Activated naive CD8-positive, alpha-beta T cell treated with anti-CD3 and anti-CD28 coated beads, Interleukin-2, amount 50 U/mL, for 24 hours (primary cell): Measurements from ENCODE around the gene POLRMT.
"Not testable (repeated sequence)": the region's sequence is repeated elsewhere in the genome, so short reads cannot be mapped to it uniquely, and the experiment has no call there.

Experiments used
- ATAC-seq: fragments of 150-1000 bp; cut with Tn5 transposase; one replicate; pipeline ENCODE4 v1.10.0; 2021
- DNase-seq: peaks from one replicate; pipeline ENCODE4 v3.0.0; 2021
- H3K27ac Mint-ChIP-seq: one replicate; pipeline ENCODE4 v1.8.0; 2021; ENCODE audit warnings: mild to moderate bottlenecking, mixed read lengths
- H3K27me3 Mint-ChIP-seq: one replicate; pipeline ENCODE4 v1.8.0; 2021; ENCODE audit warnings: mixed read lengths
- H3K36me3 Mint-ChIP-seq: one replicate; pipeline ENCODE4 v1.8.0; 2021; ENCODE audit warnings: low read depth, mixed read lengths
- H3K4me1 Mint-ChIP-seq: one replicate; pipeline ENCODE4 v1.8.0; 2021; ENCODE audit warnings: mixed read lengths
- H3K4me3 Mint-ChIP-seq: one replicate; pipeline ENCODE4 v1.8.0; 2021; ENCODE audit warnings: mild to moderate bottlenecking, moderate library complexity, mixed read lengths
- H3K9me3 Mint-ChIP-seq: one replicate; pipeline ENCODE4 v1.8.0; 2021; ENCODE audit warnings: mixed read lengths

The POLRMT gene

GRCh38 chr19:593055-593454 is 40.3 kb downstream of the POLRMT start:
- Mint-ChIP-seq H3K4me1 (peaks cover 2% of the 10 kb centered on the region), H3K9me3 (no peaks in the 10 kb centered on the region), H3K27ac (no peak overlapping the region), H3K36me3 (no peaks in the 10 kb centered on the region), H3K4me3 (no peak overlapping the region), H3K27me3 (peaks cover 25% of the 10 kb centered on the region)
- DNase-seq (no peak), ATAC-seq (no peak)

GRCh38 chr19:592101-592500 is 41.2 kb downstream of the POLRMT start:
- H3K4me3 Mint-ChIP-seq: no peak overlapping the region
- DNase-seq (no peak), ATAC-seq (no peak)
- peaks cover 26% of the 10 kb centered on the region for H3K27me3 Mint-ChIP-seq
- no peaks in the 10 kb centered on the region for H3K9me3 Mint-ChIP-seq
- H3K36me3 Mint-ChIP-seq: no peaks in the 10 kb centered on the region
- peaks cover 3% of the 10 kb centered on the region for H3K4me1 Mint-ChIP-seq
- H3K27ac Mint-ChIP-seq: no peak overlapping the region

GRCh38 chr19:591099-591958 is 42.0 kb downstream of the POLRMT start:
- no peak overlapping the region for H3K4me3 Mint-ChIP-seq
- no peaks in the 10 kb centered on the region for H3K9me3 Mint-ChIP-seq
- H3K27ac Mint-ChIP-seq: no peak overlapping the region
- ATAC-seq: no peak
- no peak for DNase-seq
- H3K4me1 Mint-ChIP-seq: peaks cover 3% of the 10 kb centered on the region
- H3K36me3 Mint-ChIP-seq: no peaks in the 10 kb centered on the region
- H3K27me3 Mint-ChIP-seq: peaks cover 29% of the 10 kb centered on the region

- H3K4me1 Mint-ChIP-seq: peaks cover 3% of the 10 kb centered on the region
- DNase-seq (no peak), ATAC-seq (no peak)
- H3K4me3 Mint-ChIP-seq: no peak overlapping the region
- no peaks in the 10 kb centered on the region for H3K36me3 Mint-ChIP-seq
- H3K27ac Mint-ChIP-seq: no peak overlapping the region
- no peaks in the 10 kb centered on the region for H3K9me3 Mint-ChIP-seq
- peaks cover 34% of the 10 kb centered on the region for H3K27me3 Mint-ChIP-seq
These were observed 42.6 kb downstream of the POLRMT start for GRCh38 chr19:590750-591098.

- no peaks in the 10 kb centered on the region for H3K9me3 Mint-ChIP-seq
- no peak overlapping the region for H3K27ac Mint-ChIP-seq
- DNase-seq (no peak), ATAC-seq (peak; percentile 30)
- H3K36me3 Mint-ChIP-seq: no peaks in the 10 kb centered on the region
- H3K4me3 Mint-ChIP-seq: no peak overlapping the region
- H3K4me1 Mint-ChIP-seq: peaks cover 3% of the 10 kb centered on the region
- H3K27me3 Mint-ChIP-seq: peaks cover 34% of the 10 kb centered on the region
These were observed 43.0 kb downstream of the POLRMT start for GRCh38 chr19:590396-590745.

- Mint-ChIP-seq H3K27ac (no peak within 1 kb of the TSS), H3K4me3 (no peak within 1 kb of the TSS), H3K9me3 (no peaks in the 10 kb centered on the region), H3K36me3 (no peaks in the 10 kb centered on the region), H3K27me3 (peaks cover 33% of the 10 kb centered on the region), H3K4me1 (peaks cover 3% of the 10 kb centered on the region)
- DNase-seq: no peak
- no peak for ATAC-seq
These were observed 43.5 kb downstream of the POLRMT start, which contains the start of gene HCN2 for GRCh38 chr19:589693-590395. Gene HCN2, plus strand, starts transcription at chr19:589881. Its CDS starts 65 bp downstream, at chr19:589946.

GRCh38 chr19:588741-589692 is 44.3 kb downstream of the POLRMT start:
- no peak for ATAC-seq

GRCh38 chr19:588093-588740 is 45.1 kb downstream of the POLRMT start:
- ATAC-seq (peak; percentile 58), DNase-seq (peak; percentile 76)
- no peak overlapping the region for H3K27ac Mint-ChIP-seq
- H3K9me3 Mint-ChIP-seq: no peaks in the 10 kb centered on the region
- peaks cover 9% of the 10 kb centered on the region for H3K4me1 Mint-ChIP-seq
- H3K27me3 Mint-ChIP-seq: peaks cover 27% of the 10 kb centered on the region
- H3K36me3 Mint-ChIP-seq: no peaks in the 10 kb centered on the region
- no peak overlapping the region for H3K4me3 Mint-ChIP-seq

More at GRCh38 chr19:588741-589692, 44.3 kb downstream of the POLRMT start:
- peaks cover 33% of the 10 kb centered on the region for H3K27me3 Mint-ChIP-seq
- H3K36me3 Mint-ChIP-seq: no peaks in the 10 kb centered on the region
- no peaks in the 10 kb centered on the region for H3K9me3 Mint-ChIP-seq
- no peak for DNase-seq
- H3K27ac Mint-ChIP-seq: no peak overlapping the region
- no peak overlapping the region for H3K4me3 Mint-ChIP-seq
- H3K4me1 Mint-ChIP-seq: peaks cover 4% of the 10 kb centered on the region

- H3K27me3 Mint-ChIP-seq: peaks cover 19% of the 10 kb centered on the region
- H3K36me3 Mint-ChIP-seq: peaks cover 6% of the 10 kb centered on the region
- H3K4me3 Mint-ChIP-seq: no peak overlapping the region
- no peak for ATAC-seq
- peaks cover 9% of the 10 kb centered on the region for H3K4me1 Mint-ChIP-seq
- H3K9me3 Mint-ChIP-seq: no peaks in the 10 kb centered on the region
- DNase-seq: no peak
- H3K27ac Mint-ChIP-seq: no peak overlapping the region
These were observed 47.7 kb downstream of the POLRMT start for GRCh38 chr19:585551-586110.

- H3K27ac Mint-ChIP-seq, H3K4me3 Mint-ChIP-seq, H3K4me1 Mint-ChIP-seq, ATAC-seq, DNase-seq, H3K9me3 Mint-ChIP-seq, H3K36me3 Mint-ChIP-seq: not testable (repeated sequence)
- H3K27me3 Mint-ChIP-seq: peaks cover 19% of the 10 kb centered on the region
These were observed 48.2 kb downstream of the POLRMT start for GRCh38 chr19:585146-585545.

- Mint-ChIP-seq H3K27me3 (peaks cover 19% of the 10 kb centered on the region), H3K27ac (no peak overlapping the region), H3K4me1 (peaks cover 9% of the 10 kb centered on the region), H3K36me3 (peaks cover 9% of the 10 kb centered on the region), H3K4me3 (no peak overlapping the region), H3K9me3 (no peaks in the 10 kb centered on the region)
- ATAC-seq: peak; percentile 67
- peak; percentile 76 for DNase-seq
These were observed 48.9 kb downstream of the POLRMT start for GRCh38 chr19:584240-585001.

- no peaks in the 10 kb centered on the region for H3K9me3 Mint-ChIP-seq
- H3K4me1 Mint-ChIP-seq: peaks cover 9% of the 10 kb centered on the region
- peaks cover 9% of the 10 kb centered on the region for H3K36me3 Mint-ChIP-seq
- H3K27me3 Mint-ChIP-seq: peaks cover 16% of the 10 kb centered on the region
- no peak for DNase-seq
- no peak overlapping the region for H3K27ac Mint-ChIP-seq
- no peak for ATAC-seq
- no peak overlapping the region for H3K4me3 Mint-ChIP-seq
These were observed 49.4 kb downstream of the POLRMT start for GRCh38 chr19:583968-584239.

- peaks cover 12% of the 10 kb centered on the region for H3K27me3 Mint-ChIP-seq
- H3K27ac Mint-ChIP-seq: no peak overlapping the region
- no peak overlapping the region for H3K4me3 Mint-ChIP-seq
- peaks cover 7% of the 10 kb centered on the region for H3K4me1 Mint-ChIP-seq
- H3K36me3 Mint-ChIP-seq: peaks cover 9% of the 10 kb centered on the region
- DNase-seq (no peak), ATAC-seq (no peak)
- H3K9me3 Mint-ChIP-seq: no peaks in the 10 kb centered on the region
These were observed 50.0 kb downstream of the POLRMT start for GRCh38 chr19:583198-583967.
